ENCODE measurements around the gene PPP1R14D.
A peak's percentile ranks its signal among the peaks of the same experiment; 100 is the strongest.

Gene PPP1R14D

GRCh38 chr15:40843885-40844695, 15.6 kb upstream of the PPP1R14D start, which contains the start of gene SPINT1:
TSS of gene SPINT1 (plus strand) at chr15:40844048. CDS start at chr15:40844555, 507 bp downstream.
- H3K4me1 Mint-ChIP-seq = peaks cover 27 to 37% of the 10 kb centered on the region in 2 donors
- no peaks in the 10 kb centered on the region for H3K9me3 Mint-ChIP-seq
- ATAC-seq (replicated peaks) = peak; percentile 44 to 61
- peak within 1 kb of the TSS; percentile 89 to 91 for H3K4me3 Mint-ChIP-seq
- H3K27ac Mint-ChIP-seq = peak within 1 kb of the TSS; percentile 89
- no peaks in the 10 kb centered on the region for H3K27me3 Mint-ChIP-seq
- peak; percentile 39 for DNase-seq
- H3K36me3 Mint-ChIP-seq = peaks cover 2 to 3% of the 10 kb centered on the region in 2 donors

- no peak for ATAC-seq (replicated peaks)
- no peak for DNase-seq
- peak overlapping the region; percentile 79 to 89 for H3K4me3 Mint-ChIP-seq
- peaks cover 27 to 37% of the 10 kb centered on the region in 2 donors for H3K4me1 Mint-ChIP-seq
- H3K36me3 Mint-ChIP-seq = peaks cover 2 to 3% of the 10 kb centered on the region in 2 donors
- peak overlapping the region; percentile 47 for H3K27ac Mint-ChIP-seq
- H3K27me3 Mint-ChIP-seq = no peaks in the 10 kb centered on the region
- no peaks in the 10 kb centered on the region for H3K9me3 Mint-ChIP-seq
These were observed 14.9 kb upstream of the PPP1R14D start for GRCh38 chr15:40843261-40843884.

GRCh38 chr15:40841741-40842140, 13.2 kb upstream of the PPP1R14D start:
- H3K4me3 Mint-ChIP-seq = no peak overlapping the region
- ATAC-seq (replicated peaks) (no peak), DNase-seq (no peak)
- H3K27ac Mint-ChIP-seq = no peak overlapping the region
- no peaks in the 10 kb centered on the region for H3K9me3 Mint-ChIP-seq
- H3K27me3 Mint-ChIP-seq = no peaks in the 10 kb centered on the region
- H3K36me3 Mint-ChIP-seq = peaks cover 2 to 3% of the 10 kb centered on the region in 2 donors
- peaks cover 13 to 22% of the 10 kb centered on the region in 2 donors for H3K4me1 Mint-ChIP-seq

- DNase-seq (no peak), ATAC-seq (replicated peaks) (no peak)
- Mint-ChIP-seq H3K27ac (no peak overlapping the region), H3K4me3 (no peak overlapping the region), H3K9me3 (no peaks in the 10 kb centered on the region), H3K4me1 (no peaks in the 10 kb centered on the region), H3K27me3 (no peaks in the 10 kb centered on the region), H3K36me3 (no peaks in the 10 kb centered on the region)
These were observed 10.2 kb upstream of the PPP1R14D start for GRCh38 chr15:40838756-40839155.

GRCh38 chr15:40836020-40836419, 7.5 kb upstream of the PPP1R14D start:
- no peaks in the 10 kb centered on the region for H3K27me3 Mint-ChIP-seq
- H3K27ac Mint-ChIP-seq = no peak overlapping the region
- ATAC-seq (replicated peaks) = no peak
- no peak for DNase-seq
- peaks cover 0 to 2% of the 10 kb centered on the region in 2 donors for H3K9me3 Mint-ChIP-seq
- H3K4me3 Mint-ChIP-seq = no peak overlapping the region
- no peaks in the 10 kb centered on the region for H3K4me1 Mint-ChIP-seq
- peaks cover 0 to 3% of the 10 kb centered on the region in 2 donors for H3K36me3 Mint-ChIP-seq

GRCh38 chr15:40832903-40833302, 4.4 kb upstream of the PPP1R14D start:
- Mint-ChIP-seq H3K4me3 (no peak overlapping the region), H3K27ac (no peak overlapping the region), H3K4me1 (no peaks in the 10 kb centered on the region), H3K9me3 (peaks cover 0 to 2% of the 10 kb centered on the region in 2 donors), H3K36me3 (peaks cover 0 to 3% of the 10 kb centered on the region in 2 donors), H3K27me3 (no peaks in the 10 kb centered on the region)
- DNase-seq (no peak), ATAC-seq (replicated peaks) (no peak)

GRCh38 chr15:40831861-40832260, 3.4 kb upstream of the PPP1R14D start:
- no peak for DNase-seq
- Mint-ChIP-seq H3K36me3 (peaks cover 0 to 3% of the 10 kb centered on the region in 2 donors), H3K9me3 (peaks cover 0 to 2% of the 10 kb centered on the region in 2 donors), H3K27me3 (no peaks in the 10 kb centered on the region), H3K4me1 (no peaks in the 10 kb centered on the region), H3K27ac (no peak overlapping the region), H3K4me3 (no peak overlapping the region)
- no peak for ATAC-seq (replicated peaks)

- DNase-seq (no peak), ATAC-seq (replicated peaks) (no peak)
- H3K4me1 Mint-ChIP-seq = no peaks in the 10 kb centered on the region
- H3K27ac Mint-ChIP-seq = no peak overlapping the region
- H3K36me3 Mint-ChIP-seq = peaks cover 0 to 3% of the 10 kb centered on the region in 2 donors
- H3K9me3 Mint-ChIP-seq = peaks cover 0 to 2% of the 10 kb centered on the region in 2 donors
- H3K4me3 Mint-ChIP-seq = no peak overlapping the region
- H3K27me3 Mint-ChIP-seq = no peaks in the 10 kb centered on the region
These were observed 2.4 kb upstream of the PPP1R14D start for GRCh38 chr15:40830884-40831283.

GRCh38 chr15:40829115-40829514, 607 bp upstream of the PPP1R14D start:
- no peaks in the 10 kb centered on the region for H3K4me1 Mint-ChIP-seq
- H3K9me3 Mint-ChIP-seq = peaks cover 0 to 2% of the 10 kb centered on the region in 2 donors
- DNase-seq (no peak), ATAC-seq (replicated peaks) (no peak)
- H3K4me3 Mint-ChIP-seq = no peak overlapping the region
- no peak overlapping the region for H3K27ac Mint-ChIP-seq
- H3K36me3 Mint-ChIP-seq = peaks cover 0 to 3% of the 10 kb centered on the region in 2 donors
- no peaks in the 10 kb centered on the region for H3K27me3 Mint-ChIP-seq

- Mint-ChIP-seq H3K27ac (no peak overlapping the region), H3K4me3 (no peak overlapping the region), H3K36me3 (no peaks in the 10 kb centered on the region), H3K27me3 (no peaks in the 10 kb centered on the region), H3K9me3 (no peaks in the 10 kb centered on the region), H3K4me1 (no peaks in the 10 kb centered on the region)
- DNase-seq (no peak), ATAC-seq (replicated peaks) (no peak)
These were observed 2.0 kb downstream of the PPP1R14D start for GRCh38 chr15:40826423-40827075.

GRCh38 chr15:40825661-40826422, 2.7 kb downstream of the PPP1R14D start:
- Mint-ChIP-seq H3K4me1 (no peaks in the 10 kb centered on the region), H3K9me3 (no peaks in the 10 kb centered on the region), H3K27ac (no peak overlapping the region), H3K36me3 (no peaks in the 10 kb centered on the region), H3K27me3 (no peaks in the 10 kb centered on the region), H3K4me3 (no peak overlapping the region)
- DNase-seq (no peak), ATAC-seq (replicated peaks) (no peak)

- Mint-ChIP-seq H3K4me3 (no peak overlapping the region), H3K36me3 (no peaks in the 10 kb centered on the region), H3K27ac (no peak overlapping the region), H3K9me3 (no peaks in the 10 kb centered on the region), H3K27me3 (no peaks in the 10 kb centered on the region), H3K4me1 (no peaks in the 10 kb centered on the region)
- ATAC-seq (replicated peaks) (no peak), DNase-seq (no peak)
These were observed 4.8 kb downstream of the PPP1R14D start for GRCh38 chr15:40823572-40824343.

GRCh38 chr15:40821195-40821594, 7.3 kb downstream of the PPP1R14D start:
- no peak for ATAC-seq (replicated peaks)
- no peak overlapping the region for H3K27ac Mint-ChIP-seq
- H3K9me3 Mint-ChIP-seq = no peaks in the 10 kb centered on the region
- H3K4me1 Mint-ChIP-seq = no peaks in the 10 kb centered on the region
- DNase-seq = no peak
- no peaks in the 10 kb centered on the region for H3K27me3 Mint-ChIP-seq
- no peaks in the 10 kb centered on the region for H3K36me3 Mint-ChIP-seq
- no peak overlapping the region for H3K4me3 Mint-ChIP-seq
